Gastrocnemius medialis (tissue), 4 donors: ENCODE measurements around the gene NCK2.

Experiments
- POLR2A ChIP-seq, 2 donors: fragments of 450-650 bp; IDR thresholded peaks; one replicate each; pipeline ENCODE4 v1.6.1; 2017; ENCODE audit warnings: antibody characterized with exemption in 2 of 2, mild to moderate bottlenecking in 2 of 2, moderate library complexity in 2 of 2
- TF ChIP-seq, protein P1 (sequence below), 5 experiments: fragments of 450-650 bp in 3 of 5; fragments of 200-600 bp in 2 of 5; sonication (generic) in 2 of 5; IDR thresholded peaks in 4 of 5; conservative IDR thresholded peaks in 1 of 5; 1 replicate in 4 of 5; 2 replicates in 1 of 5; pipeline ENCODE4 v1.5.1; 2016 to 2019; ENCODE audit warnings: antibody characterized with exemption in 5 of 5, mild to moderate bottlenecking in 3 of 5, moderate library complexity in 3 of 5

DNA sequence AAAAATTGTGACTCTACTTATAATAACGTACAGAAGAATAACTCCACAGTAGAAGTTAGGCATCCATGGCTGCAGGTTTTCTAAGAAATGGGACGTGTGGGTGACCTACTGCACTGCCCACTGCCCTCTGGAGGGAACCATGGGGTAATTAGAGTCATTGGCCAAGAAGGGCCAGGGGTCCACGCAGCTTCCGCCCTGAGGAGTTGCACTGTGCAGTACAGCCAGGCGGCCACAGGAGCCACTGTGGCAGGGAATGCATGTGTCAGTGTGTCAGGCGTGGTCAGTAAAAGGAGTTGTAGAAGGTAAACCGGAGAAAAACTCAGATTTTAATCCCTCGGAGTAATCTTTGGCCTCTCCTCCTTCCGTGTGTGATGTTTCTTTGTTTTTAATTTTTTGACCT, 24.8 kb downstream of the NCK2 start:
- no peak for TF ChIP-seq POLR2A (IDR thresholded peaks at IDR 0.05)
- TF ChIP-seq, protein P1, sequence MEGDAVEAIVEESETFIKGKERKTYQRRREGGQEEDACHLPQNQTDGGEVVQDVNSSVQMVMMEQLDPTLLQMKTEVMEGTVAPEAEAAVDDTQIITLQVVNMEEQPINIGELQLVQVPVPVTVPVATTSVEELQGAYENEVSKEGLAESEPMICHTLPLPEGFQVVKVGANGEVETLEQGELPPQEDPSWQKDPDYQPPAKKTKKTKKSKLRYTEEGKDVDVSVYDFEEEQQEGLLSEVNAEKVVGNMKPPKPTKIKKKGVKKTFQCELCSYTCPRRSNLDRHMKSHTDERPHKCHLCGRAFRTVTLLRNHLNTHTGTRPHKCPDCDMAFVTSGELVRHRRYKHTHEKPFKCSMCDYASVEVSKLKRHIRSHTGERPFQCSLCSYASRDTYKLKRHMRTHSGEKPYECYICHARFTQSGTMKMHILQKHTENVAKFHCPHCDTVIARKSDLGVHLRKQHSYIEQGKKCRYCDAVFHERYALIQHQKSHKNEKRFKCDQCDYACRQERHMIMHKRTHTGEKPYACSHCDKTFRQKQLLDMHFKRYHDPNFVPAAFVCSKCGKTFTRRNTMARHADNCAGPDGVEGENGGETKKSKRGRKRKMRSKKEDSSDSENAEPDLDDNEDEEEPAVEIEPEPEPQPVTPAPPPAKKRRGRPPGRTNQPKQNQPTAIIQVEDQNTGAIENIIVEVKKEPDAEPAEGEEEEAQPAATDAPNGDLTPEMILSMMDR (IDR thresholded peaks at IDR 0.05 in 4 of 5, conservative IDR thresholded peaks at IDR 0.05 in 1 of 5) = peak in 1 of 5 experiments; percentile 20
